GM18520 (cell line): ENCODE results near the gene TXLNB.
"Not testable (repeated sequence)": the region's sequence is repeated elsewhere in the genome, so short reads cannot be mapped to it uniquely, and the experiment has no call there.

Source experiments
- ATAC-seq: cut with Tn5 transposase; IDR thresholded peaks from one replicate; pipeline ENCODE4 v1.9.1; 2021; ENCODE audit not compliant: unreplicated experiment

Gene TXLNB

GRCh38 chr6:139313229-139313628, 21.4 kb upstream of the TXLNB start:
- no peak for ATAC-seq

- ATAC-seq = no peak
Observed at GRCh38 chr6:139311831-139312230, 20.0 kb upstream of the TXLNB start.

- ATAC-seq = no peak
Observed at GRCh38 chr6:139308936-139309603, 17.3 kb upstream of the TXLNB start.

GRCh38 chr6:139308286-139308916, 16.6 kb upstream of the TXLNB start:
- no peak for ATAC-seq

- ATAC-seq = no peak
Observed at GRCh38 chr6:139306291-139306981, 14.6 kb upstream of the TXLNB start.

- no peak for ATAC-seq
Observed at GRCh38 chr6:139303185-139303584, 11.4 kb upstream of the TXLNB start.

- ATAC-seq = no peak
Observed at GRCh38 chr6:139297921-139298320, 6.1 kb upstream of the TXLNB start.

GRCh38 chr6:139296927-139297326, 5.1 kb upstream of the TXLNB start:
- ATAC-seq = no peak

GRCh38 chr6:139295901-139296300, 4.1 kb upstream of the TXLNB start:
- ATAC-seq = no peak

- no peak for ATAC-seq
Observed at GRCh38 chr6:139294090-139294489, 2.3 kb upstream of the TXLNB start.

GRCh38 chr6:139293230-139293629, 1.4 kb upstream of the TXLNB start:
- ATAC-seq = not testable (repeated sequence)

- ATAC-seq = peak; percentile 77
Observed at GRCh38 chr6:139290787-139291311, 949 bp downstream of the TXLNB start.

- no peak for ATAC-seq
Observed at GRCh38 chr6:139289233-139289632, 2.6 kb downstream of the TXLNB start.

- ATAC-seq = no peak
Observed at GRCh38 chr6:139288496-139289040, 3.2 kb downstream of the TXLNB start.

- ATAC-seq = no peak
Observed at GRCh38 chr6:139287868-139288267, 3.9 kb downstream of the TXLNB start.

GRCh38 chr6:139286438-139286837, 5.4 kb downstream of the TXLNB start:
- not testable (repeated sequence) for ATAC-seq

- ATAC-seq = no peak
Observed at GRCh38 chr6:139285590-139285989, 6.2 kb downstream of the TXLNB start.

GRCh38 chr6:139284789-139285188, 7.0 kb downstream of the TXLNB start:
- ATAC-seq = no peak

GRCh38 chr6:139282684-139283083, 9.1 kb downstream of the TXLNB start:
- ATAC-seq = no peak

- ATAC-seq = no peak
Observed at GRCh38 chr6:139278190-139278589, 13.6 kb downstream of the TXLNB start.

GRCh38 chr6:139277587-139277986, 14.2 kb downstream of the TXLNB start:
- no peak for ATAC-seq

GRCh38 chr6:139277161-139277560, 14.6 kb downstream of the TXLNB start:
- no peak for ATAC-seq
